HepG2 (cell line): ENCODE measurements around the gene SPART. TPM values are rescaled to one million over a fixed set of nuclear protein-coding genes. Genes with fewer than 3 reads are reported as not detected.

ENCODE experiments used
- ATAC-seq: fragments of 200-7000 bp; cut with Tn5 transposase; 3 replicates; pipeline ENCODE4 v1.9.1; 2020; ENCODE audit warnings: mild to moderate bottlenecking, moderate library complexity
- BruUV-seq: library from RNA; stranded (reverse); fragments of 400-500 nt; replicated peaks from 2 replicates; lab custom pipeline; 2021; lab: Mats Ljungman, UMichigan
- CTCF ChIA-PET: fragments of 300-600 bp; formaldehyde crosslinking; extraction: SDS; loops from one replicate; lab custom pipeline; 2021; ENCODE audit warnings: low total read pairs, inconsistent platforms, low intra/inter-chr PET ratio; lab: Yijun Ruan, JAX
- POLR2A ChIA-PET: fragments of 350-600 bp; sonication (Branson Sonifier 250); formaldehyde crosslinking; loops from one replicate; lab custom pipeline; 2020; ENCODE audit warnings: antibody characterized with exemption, inconsistent platforms; lab: Yijun Ruan, JAX
- DNase-seq: peaks from one replicate; pipeline ENCODE4 v3.0.0-alpha.2; 2015; ENCODE audit warnings: low spot score
- FAIRE-seq: peaks from 3 replicates; lab custom pipeline; 2011; peaks lifted over from hg19 to GRCh38; lab: Jason Lieb, UNC
- H2AFZ ChIP-seq: one replicate; pipeline ENCODE4 v1.6.1; 2011; ENCODE audit warnings: low read length, inconsistent platforms
- H3K27ac ChIP-seq: fragments of 300-600 bp; 3 replicates; pipeline ENCODE4 v1.8.0; 2011; ENCODE audit warnings: mixed run types, mild to moderate bottlenecking, mixed read lengths, low read length, inconsistent platforms; ENCODE audit not compliant: insufficient read depth; ENCODE audit errors: extremely low read length
- H3K27me3 ChIP-seq, 2 experiments: fragments of 200-600 bp in 1 of 2; 2 replicates in 1 of 2; 3 replicates in 1 of 2; pipeline versions ENCODE4 v1.6.0 to v1.8.0; 2011; ENCODE audit warnings: low read length in 2 of 2, mild to moderate bottlenecking in 2 of 2, moderate library complexity in 2 of 2, inconsistent platforms in 1 of 2; ENCODE audit not compliant: insufficient read depth in 2 of 2, control insufficient read depth in 1 of 2
- H3K36me3 ChIP-seq, 2 experiments: fragments of 200-600 bp in 1 of 2; replicated peaks in 1 of 2; 2 replicates in 1 of 2; 3 replicates in 1 of 2; pipeline versions ENCODE4 v1.5.1 to v1.8.0; 2011; ENCODE audit warnings: low read length in 2 of 2, inconsistent platforms in 1 of 2; ENCODE audit not compliant: insufficient read depth in 2 of 2, control insufficient read depth in 1 of 2
- H3K4me1 ChIP-seq: 2 replicates; pipeline ENCODE4 v1.5.1; 2012; ENCODE audit warnings: low read length, inconsistent platforms; ENCODE audit not compliant: insufficient read depth
- H3K4me2 ChIP-seq: 2 replicates; pipeline ENCODE4 v1.6.0; 2011; ENCODE audit warnings: low read depth, low read length, inconsistent platforms
- H3K4me3 ChIP-seq, 3 experiments: fragments of 200-600 bp in 1 of 3; sonication (generic), shearing (Covaris generic) in 1 of 3; replicated peaks in 1 of 3; 2 replicates each; pipeline ENCODE4 v1.5.1; 2011 to 2016; ENCODE audit warnings: low read length in 3 of 3, inconsistent platforms in 2 of 3, low read depth in 2 of 3, mild to moderate bottlenecking in 2 of 3, control low read depth in 1 of 3, mixed read lengths in 1 of 3; ENCODE audit not compliant: insufficient read depth in 1 of 3
- H3K79me2 ChIP-seq: one replicate; pipeline ENCODE4 v1.6.1; 2011; ENCODE audit warnings: low read length, inconsistent platforms; ENCODE audit not compliant: insufficient read depth
- H3K9ac ChIP-seq: 2 replicates; pipeline ENCODE4 v1.6.0; 2011; ENCODE audit warnings: mild to moderate bottlenecking, low read depth, low read length, inconsistent platforms; ENCODE audit not compliant: insufficient read depth
- H3K9me3 ChIP-seq: 2 replicates; pipeline ENCODE4 v1.5.1; 2012; ENCODE audit warnings: mild to moderate bottlenecking, low read length
- H4K20me1 ChIP-seq: 2 replicates; pipeline ENCODE4 v1.6.0; 2011; ENCODE audit warnings: inconsistent platforms, mild to moderate bottlenecking, low read length, moderate library complexity; ENCODE audit not compliant: insufficient read depth
- ATRX ChIP-seq: sonication (generic); formaldehyde crosslinking; IDR thresholded peaks from 2 replicates; pipeline ENCODE4 v1.4.0; 2020; ENCODE audit warnings: missing genetic modification reagents, borderline replicate concordance
- BORCS8-MEF2B ChIP-seq: sonication (generic); formaldehyde crosslinking; IDR thresholded peaks from 2 replicates; pipeline ENCODE4 v1.8.0; 2022; ENCODE audit warnings: mild to moderate bottlenecking, missing genetic modification reagents
- KAT7 ChIP-seq: IDR thresholded peaks from 2 replicates; pipeline ENCODE4 v1.6.1; 2018; ENCODE audit warnings: borderline replicate concordance, missing compliant biosample characterization
- RFXAP ChIP-seq: sonication (generic); formaldehyde crosslinking; IDR thresholded peaks from 2 replicates; pipeline ENCODE4 v1.4.0; 2020; ENCODE audit warnings: missing genetic modification reagents, borderline replicate concordance
- THRA ChIP-seq: sonication (generic); formaldehyde crosslinking; IDR thresholded peaks from 2 replicates; pipeline ENCODE4 v1.4.0; 2020; ENCODE audit warnings: missing genetic modification reagents, borderline replicate concordance
- ZGPAT ChIP-seq: IDR thresholded peaks from 2 replicates; pipeline ENCODE4 v1.6.1; 2016; ENCODE audit warnings: mild to moderate bottlenecking
- ZNF770 ChIP-seq: sonication (generic); formaldehyde crosslinking; IDR thresholded peaks from 2 replicates; pipeline ENCODE4 v1.5.0; 2020; ENCODE audit warnings: mild to moderate bottlenecking, missing genetic modification reagents
- ZXDC ChIP-seq: sonication (generic); formaldehyde crosslinking; IDR thresholded peaks from 2 replicates; pipeline ENCODE4 v1.5.0; 2020; ENCODE audit warnings: mild to moderate bottlenecking, missing genetic modification reagents
- WGBS: methylation state at CpG from one replicate; pipeline ENCODE4 v1.1.6; 2017; ENCODE audit warnings: low lambda C conversion rate; 5-methylcytosine and 5-hydroxymethylcytosine counted together
- in situ Hi-C: cut with HindIII; loops from 2 replicates; pipeline ENCODE4 v1.10.0; 2017; ENCODE audit warnings: low pct_unique_long_range_greater_than_20kb; ENCODE audit not compliant: extremely low pct_ligation_motif_present
- intact Hi-C: fragments of 100-400 bp; cut with micrococcal nuclease; formaldehyde crosslinking; loops from one replicate; pipeline ENCODE4 v1.10.0; 2022; ENCODE audit not compliant: unreplicated experiment
- polyA plus RNA-seq, 8 experiments: library from polyadenylated mRNA; depleted of rRNA in 3 of 8; stranded (reverse) in 7 of 8; unstranded in 1 of 8; fragments of >200 nt; fragmentation: Illumina TruSeq in 4 of 8; extraction: Trizol in 4 of 8; gene quantifications; 2 replicates each; pipeline versions ENCODE4 v1.2.1 to v1.2.3, GENCODE V29; 2011 to 2016; ENCODE audit warnings: low read depth in 4 of 8, missing spikeins in 1 of 8, mixed read lengths in 1 of 8; ENCODE audit not compliant: insufficient read depth in 1 of 8
- total RNA-seq, 5 experiments: library from RNA; depleted of rRNA; stranded (reverse); fragments of >200 nt; fragmentation: Illumina TruSeq; extraction: Trizol; gene quantifications; 2 replicates each; pipeline ENCODE4 v1.2.3, GENCODE V29; 2016; ENCODE audit warnings: low read depth in 1 of 5

Gene SPART
- total and polyA plus RNA-seq, 2 of the 13 experiments (the other 11 are each of a cell fraction or from before 2014, with no cell fraction given) = 8.9 to 28.8 TPM

- POLR2A ChIA-PET = no interaction called here
- in situ Hi-C loops = no loop called here
- WGBS = 50% methylated on average over 3 of the region's 3 CpGs
- no peak for TF ChIP-seq ZNF770 (CRISPR knock-in tag)
- TF ChIP-seq KAT7 = no peak
- no peak for TF ChIP-seq ZXDC (CRISPR knock-in tag)
- no peak for TF ChIP-seq THRA
- no peak for TF ChIP-seq ATRX (CRISPR knock-in tag)
- TF ChIP-seq BORCS8-MEF2B (CRISPR knock-in tag) = no peak
- no peak for TF ChIP-seq ZGPAT (CRISPR knock-in tag)
- TF ChIP-seq RFXAP (CRISPR knock-in tag) = no peak
Observed at GRCh38 chr13:36358175-36358718, 12.1 kb upstream of the SPART start.

More at GRCh38 chr13:36358175-36358718, 12.1 kb upstream of the SPART start:
- intact Hi-C loops = no loop called here
- peaks cover 31% of the 10 kb centered on the region for H3K4me1 ChIP-seq
- H3K27ac ChIP-seq = no peak overlapping the region
- H3K9me3 ChIP-seq = no peaks in the 10 kb centered on the region
- no peaks in the 10 kb centered on the region for H4K20me1 ChIP-seq
- H2AFZ ChIP-seq = no peak overlapping the region
- H3K4me2 ChIP-seq = no peak overlapping the region
- no peak overlapping the region for H3K9ac ChIP-seq
- no peaks in the 10 kb centered on the region for H3K79me2 ChIP-seq
- DNase-seq (no peak), ATAC-seq (no peak), FAIRE-seq (no peak)
- BruUV-seq = no TSS peak
- H3K27me3 ChIP-seq = no peaks in the 10 kb centered on the region
- H3K4me3 ChIP-seq = no peak overlapping the region
- CTCF ChIA-PET = no interaction called here
- H3K36me3 ChIP-seq = no peaks in the 10 kb centered on the region
